Endothelial cell of umbilical vein (primary cell): Measurements from ENCODE around the gene ZNF821. TPM values are rescaled to one million over a fixed set of nuclear protein-coding genes. Genes with fewer than 3 reads are reported as not detected.

ENCODE experiments used
- BruUV-seq: library from RNA; stranded (reverse); fragments of 400-500 nt; replicated peaks from 2 replicates; lab custom pipeline; 2021; lab: Mats Ljungman, UMichigan
- CTCF ChIA-PET: fragments of 300-600, 350-600 bp; sonication (Branson Sonifier 250); formaldehyde crosslinking; loops from one replicate; lab custom pipeline; 2021; ENCODE audit warnings: antibody characterized with exemption, inconsistent platforms; lab: Charles Lee
- POLR2A ChIA-PET: fragments of 300-600, 350-600 bp; sonication (Branson Sonifier 250); formaldehyde crosslinking; loops from one replicate; lab custom pipeline; 2021; ENCODE audit warnings: antibody characterized with exemption, inconsistent platforms; lab: Charles Lee
- DNase-seq: peaks from one replicate; pipeline ENCODE4 v3.0.0-alpha.2; 2011; ENCODE audit warnings: low read depth, low spot score
- FAIRE-seq: peaks from 2 replicates; lab custom pipeline; 2011; peaks lifted over from hg19 to GRCh38; lab: Jason Lieb, UNC
- H2AFZ ChIP-seq: 2 replicates; pipeline ENCODE4 v1.6.0; 2012; ENCODE audit warnings: low read depth, low read length, control low read depth, inconsistent platforms
- H3K27ac ChIP-seq: 2 replicates; pipeline ENCODE4 v1.5.1; 2011; ENCODE audit warnings: low read depth, mild to moderate bottlenecking, control low read depth, low read length, moderate library complexity; ENCODE audit not compliant: insufficient read depth
- H3K27me3 ChIP-seq, 2 experiments: 2 replicates each; pipeline versions ENCODE4 v1.6.0 to v1.6.1; 2011; ENCODE audit warnings: low read length in 2 of 2, mixed read lengths in 1 of 2; ENCODE audit not compliant: control insufficient read depth in 2 of 2, insufficient read depth in 2 of 2
- H3K36me3 ChIP-seq, 2 experiments: 2 replicates in 1 of 2; 3 replicates in 1 of 2; pipeline ENCODE4 v1.5.1; 2011; ENCODE audit warnings: low read length in 2 of 2, mild to moderate bottlenecking in 1 of 2, moderate library complexity in 1 of 2; ENCODE audit not compliant: control insufficient read depth in 2 of 2, insufficient read depth in 2 of 2; ENCODE audit errors: extremely low read depth in 1 of 2
- H3K4me1 ChIP-seq: 3 replicates; pipeline ENCODE4 v1.5.1; 2011; ENCODE audit warnings: mild to moderate bottlenecking, low read length; ENCODE audit not compliant: control insufficient read depth, insufficient read depth; ENCODE audit errors: extremely low read depth
- H3K4me2 ChIP-seq: 2 replicates; pipeline ENCODE4 v1.6.1; 2011; ENCODE audit warnings: low read length, control low read depth, mixed read lengths; ENCODE audit not compliant: insufficient read depth
- H3K4me3 ChIP-seq, 3 experiments: fragments of 200-600 bp in 1 of 3; sonication (generic), shearing (Covaris generic) in 1 of 3; replicated peaks in 1 of 3; 2 replicates each; pipeline ENCODE4 v1.5.1; 2011 to 2016; ENCODE audit warnings: control low read depth in 3 of 3, low read length in 3 of 3, mild to moderate bottlenecking in 2 of 3, inconsistent platforms in 1 of 3, low read depth in 1 of 3, moderate library complexity in 1 of 3; ENCODE audit not compliant: insufficient read depth in 1 of 3
- H3K79me2 ChIP-seq: 2 replicates; pipeline ENCODE4 v1.6.0; 2012; ENCODE audit warnings: low read length, inconsistent platforms; ENCODE audit not compliant: control insufficient read depth, insufficient read depth
- H3K9ac ChIP-seq: replicated peaks from 2 replicates; pipeline ENCODE3; 2011; ENCODE audit warnings: low read length, control low read depth; ENCODE audit not compliant: insufficient read depth; ENCODE audit errors: extremely low read depth
- H3K9me1 ChIP-seq: replicated peaks from 3 replicates; pipeline ENCODE4 v1.6.0; 2011; ENCODE audit warnings: mild to moderate bottlenecking, low read length; ENCODE audit not compliant: control insufficient read depth, insufficient read depth; ENCODE audit errors: extremely low read depth
- H3K9me3 ChIP-seq: replicated peaks from 2 replicates; pipeline ENCODE4 v1.5.1; 2012; ENCODE audit warnings: low read length, inconsistent platforms; ENCODE audit not compliant: control insufficient read depth, insufficient read depth
- H4K20me1 ChIP-seq: replicated peaks from 2 replicates; pipeline ENCODE3; 2011; ENCODE audit warnings: mild to moderate bottlenecking, low read length; ENCODE audit not compliant: control insufficient read depth, insufficient read depth; ENCODE audit errors: extremely low read depth
- CTCF ChIP-seq, 2 donors: IDR thresholded peaks; 1 replicate in 1 of 2; 2 replicates in 1 of 2; pipeline ENCODE4 v1.5.1; 2011; ENCODE audit warnings: low read length in 2 of 2, mild to moderate bottlenecking in 2 of 2, moderate library complexity in 2 of 2, control low read depth in 1 of 2, inconsistent platforms in 1 of 2, low read depth in 1 of 2; ENCODE audit not compliant: insufficient read depth in 1 of 2; ENCODE audit errors: extremely low read depth in 1 of 2
- EZH2 ChIP-seq: IDR thresholded peaks from 2 replicates; pipeline ENCODE4 v1.6.1; 2012; ENCODE audit warnings: borderline replicate concordance, low read depth, mild to moderate bottlenecking, moderate library complexity, low read length, inconsistent platforms; ENCODE audit not compliant: severe bottlenecking
- FOS ChIP-seq: IDR thresholded peaks from 2 replicates; pipeline ENCODE4 v1.6.1; 2011; ENCODE audit warnings: mild to moderate bottlenecking, low read length, moderate library complexity, borderline replicate concordance; ENCODE audit not compliant: insufficient read depth
- GATA2 ChIP-seq: IDR thresholded peaks from 2 replicates; pipeline ENCODE4 v1.7.0; 2011; ENCODE audit warnings: low read depth, mild to moderate bottlenecking, moderate library complexity, mixed read lengths, low read length; ENCODE audit not compliant: insufficient read length, insufficient read depth
- JUN ChIP-seq: IDR thresholded peaks from 2 replicates; pipeline ENCODE4 v1.6.1; 2011; ENCODE audit warnings: borderline replicate concordance, low read depth; ENCODE audit not compliant: insufficient read length, insufficient read depth
- MAX ChIP-seq: IDR thresholded peaks from 2 replicates; pipeline ENCODE4 v1.6.1; 2011; ENCODE audit not compliant: insufficient read depth, insufficient read length
- MYC ChIP-seq: IDR thresholded peaks from one replicate; pipeline ENCODE4 v1.6.1; 2011; ENCODE audit warnings: mild to moderate bottlenecking, low read depth, low read length
- POLR2A ChIP-seq: IDR thresholded peaks from 2 replicates; pipeline ENCODE4 v1.6.1; 2012; ENCODE audit warnings: low read depth, mild to moderate bottlenecking, control low read depth, low read length
- POLR2AphosphoS5 ChIP-seq: IDR thresholded peaks from 2 replicates; pipeline ENCODE4 v1.6.1; 2012; ENCODE audit warnings: low read depth, mild to moderate bottlenecking, control low read depth, low read length, moderate library complexity; ENCODE audit not compliant: insufficient read depth
- dilution Hi-C: fragments of 300-500 bp; cut with MboI; formaldehyde crosslinking; loops from one replicate; pipeline ENCODE4 v1.15.0; 2019; ENCODE audit warnings: low sequenced_read_pairs; ENCODE audit not compliant: extremely low pct_ligation_motif_present
- intact Hi-C: fragments of 100-400 bp; cut with micrococcal nuclease; formaldehyde crosslinking; loops from one replicate; pipeline ENCODE4 v1.10.0; 2022
- polyA plus RNA-seq, 4 experiments: library from polyadenylated mRNA; depleted of rRNA in 3 of 4; stranded (reverse) in 3 of 4; unstranded in 1 of 4; fragments of >200 nt; gene quantifications; 2 replicates each; pipeline versions ENCODE4 v1.2.1 to v1.2.3, GENCODE V29; 2011 to 2012; ENCODE audit warnings: missing spikeins in 1 of 4
- total RNA-seq: library from RNA; stranded (reverse); gene quantifications from 2 replicates; pipeline ENCODE4 v1.2.3, GENCODE V29; 2021

ZNF821 gene
- total and polyA plus RNA-seq, 2 donors (not counting 3 experiments of a cell fraction or from before 2014, with no cell fraction given), result 7.3 to 8.1 TPM

DNA sequence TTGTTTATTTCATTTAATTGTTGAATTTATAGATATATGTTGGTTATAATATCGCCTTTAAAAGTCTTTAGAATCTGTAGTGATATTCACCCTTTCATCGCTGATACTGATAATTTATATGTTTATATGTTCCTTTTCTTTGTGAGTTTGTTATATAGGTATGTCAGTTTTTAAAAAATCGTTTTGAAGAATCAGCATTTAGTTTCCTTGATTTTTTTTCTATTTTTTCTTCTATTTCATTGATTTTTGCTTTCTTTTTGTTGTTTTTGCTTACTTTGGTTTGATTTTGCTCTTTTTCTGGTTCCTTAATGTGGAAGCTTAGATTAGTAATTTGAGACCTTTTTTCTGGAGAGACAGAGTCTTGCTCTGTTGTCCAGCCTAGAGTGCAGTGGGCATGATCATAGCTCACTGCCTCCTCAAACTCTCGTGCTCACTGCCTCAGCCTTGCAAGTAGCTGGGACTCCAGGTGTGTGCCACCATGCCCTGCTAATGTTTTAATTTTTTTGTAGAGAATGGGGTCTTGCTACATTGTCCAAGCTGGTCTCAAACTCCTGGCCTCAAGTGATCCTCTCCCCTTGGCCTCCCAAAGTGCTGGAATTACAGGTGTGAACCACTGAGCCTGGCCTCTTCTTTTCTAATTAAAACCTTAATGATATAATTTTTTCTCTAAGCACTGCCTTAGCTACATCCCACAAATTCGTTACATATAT, 18.8 kb upstream of the ZNF821 start:
- Histone ChIP-seq H3K4me2 (no peak overlapping the region), H2AFZ (no peak overlapping the region), H3K4me3 (no peak overlapping the region), H3K4me1 (peaks cover 2% of the 10 kb centered on the region), H4K20me1 (peaks cover 35% of the 10 kb centered on the region), H3K27me3 (no peaks in the 10 kb centered on the region), H3K27ac (no peak overlapping the region), H3K36me3 (no peaks in the 10 kb centered on the region), H3K9me3 (no peaks in the 10 kb centered on the region), H3K9me1 (no peaks in the 10 kb centered on the region), H3K9ac (no peak overlapping the region), H3K79me2 (peaks cover 100% of the 10 kb centered on the region)
- DNase-seq (no peak), FAIRE-seq (no peak)
- POLR2A ChIA-PET, result no interaction called here
- CTCF ChIA-PET, result interaction anchor here (0.8 to 2.6 kb wide), 5 partner anchors 8 to 292 kb away, joined by 3 to 10 read pairs (median 3); partner anchors contain the start of genes IST1 and ZNF821
- dilution Hi-C loops (no loop called here), intact Hi-C loops (no loop called here)
- TF ChIP-seq CTCF (IDR thresholded peaks at IDR 0.05; ENCODE audit: extremely low read depth in 1 of 2, insufficient read depth in 1 of 2, low read depth in 1 of 2, low read length in 2 of 2) (no peak), MAX (no peak), JUN (no peak), POLR2A (no peak), GATA2 (no peak), EZH2 (no peak), FOS (no peak), MYC (no peak), POLR2AphosphoS5 (no peak)
- BruUV-seq, result no TSS peak
